Activated naive CD4-positive, alpha-beta T cell treated with Interleukin-2 at 50 U/mL for 16 hours (primary cell): ENCODE measurements around the gene ITGBL1.
"Not testable (repeated sequence)": the region's sequence is repeated elsewhere in the genome, so short reads cannot be mapped to it uniquely, and the experiment has no call there.

Source experiments
- DNase-seq: peaks from one replicate; pipeline ENCODE4 v3.0.0-alpha.2; 2020

ITGBL1 gene

GRCh38 chr13:101514100-101514499 lies 61.6 kb downstream of the ITGBL1 start:
- no peak for DNase-seq

GRCh38 chr13:101514695-101515275 lies 62.3 kb downstream of the ITGBL1 start:
- DNase-seq: no peak

DNA sequence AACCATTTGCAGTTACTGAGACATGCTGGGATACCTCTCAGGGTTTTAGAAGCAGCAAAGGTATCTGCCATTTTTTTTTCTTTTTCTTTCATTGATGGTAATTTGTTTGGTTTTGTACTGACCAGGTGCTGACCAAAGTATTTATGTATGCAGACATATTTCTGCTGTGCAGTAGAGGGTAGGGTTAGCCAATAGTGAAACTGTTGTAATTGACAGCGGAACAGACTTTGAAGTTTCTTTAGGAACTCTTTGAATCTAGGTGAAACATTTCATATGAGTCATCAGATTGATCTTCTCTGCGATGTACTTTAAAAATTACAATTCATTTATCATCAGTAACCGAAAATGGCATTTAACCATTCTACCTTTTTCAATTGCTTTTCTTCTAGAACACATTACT lies 63.0 kb downstream of the ITGBL1 start:
- DNase-seq: no peak

GRCh38 chr13:101516262-101516661 lies 63.8 kb downstream of the ITGBL1 start:
- DNase-seq: no peak

- DNase-seq: peak; percentile 13
These were observed 68.2 kb downstream of the ITGBL1 start for GRCh38 chr13:101520672-101521071.

- DNase-seq: no peak
These were observed 68.9 kb downstream of the ITGBL1 start for GRCh38 chr13:101521371-101521770.

DNA sequence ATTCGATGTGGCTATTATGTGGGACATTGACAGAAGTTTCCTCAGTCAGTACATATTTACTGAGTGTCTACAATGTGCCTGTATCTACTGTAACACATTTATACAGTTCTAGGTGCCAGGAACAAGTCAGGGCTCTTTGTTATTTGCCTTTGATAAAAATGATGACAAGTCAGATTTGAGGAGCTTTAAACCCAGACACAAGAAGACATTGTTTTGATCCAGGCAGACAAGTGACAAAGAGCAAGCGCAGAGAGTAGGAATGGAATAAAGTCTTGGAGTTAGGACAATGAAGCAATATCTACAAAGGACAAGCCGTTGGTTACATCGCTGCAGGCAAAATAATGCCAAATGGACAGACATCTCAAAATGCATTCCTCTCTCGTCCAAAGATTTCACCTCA lies 70.1 kb downstream of the ITGBL1 start:
- DNase-seq: no peak

- DNase-seq: no peak
These were observed 71.0 kb downstream of the ITGBL1 start for GRCh38 chr13:101523154-101524131.

DNA sequence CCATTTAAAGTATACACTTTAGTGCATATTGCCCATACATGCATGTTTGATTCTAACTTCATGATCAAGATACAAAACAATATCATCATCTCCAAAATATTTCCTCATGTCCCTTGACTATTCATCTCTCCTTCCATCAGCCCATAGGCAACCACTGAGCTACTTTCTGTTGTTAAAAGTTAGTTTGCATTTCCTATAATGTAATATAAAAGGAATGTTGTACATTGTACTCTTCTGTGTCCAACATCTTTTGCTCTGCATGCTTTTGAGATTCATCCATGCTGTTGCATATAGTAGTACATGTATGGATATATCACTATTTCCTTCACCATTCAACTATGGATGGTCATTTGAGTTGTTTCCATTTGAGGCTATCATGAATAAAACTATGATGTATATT lies 74.7 kb downstream of the ITGBL1 start:
- DNase-seq: no peak

DNA sequence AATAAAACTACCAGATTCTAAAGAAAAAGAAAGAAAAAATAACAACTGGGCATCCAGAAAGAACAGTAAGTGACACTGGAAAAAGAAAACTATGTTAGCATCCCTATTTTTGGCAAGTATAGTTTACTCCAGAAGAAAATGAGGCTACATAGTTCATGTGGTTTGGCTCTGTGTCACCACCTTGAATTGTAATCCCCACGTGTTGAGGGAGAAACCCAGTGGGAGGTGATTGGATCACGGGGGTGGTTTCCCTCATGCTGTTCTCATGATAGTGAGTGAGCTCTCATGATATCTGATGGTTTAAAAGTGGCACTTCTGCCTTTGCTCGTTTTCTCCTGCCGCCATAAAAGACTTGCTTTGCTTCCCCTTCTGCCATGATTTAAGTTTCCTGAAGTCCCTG lies 76.9 kb downstream of the ITGBL1 start:
- DNase-seq: peak; percentile 28

- no peak for DNase-seq
These were observed 77.8 kb downstream of the ITGBL1 start for GRCh38 chr13:101530293-101530692.

DNA sequence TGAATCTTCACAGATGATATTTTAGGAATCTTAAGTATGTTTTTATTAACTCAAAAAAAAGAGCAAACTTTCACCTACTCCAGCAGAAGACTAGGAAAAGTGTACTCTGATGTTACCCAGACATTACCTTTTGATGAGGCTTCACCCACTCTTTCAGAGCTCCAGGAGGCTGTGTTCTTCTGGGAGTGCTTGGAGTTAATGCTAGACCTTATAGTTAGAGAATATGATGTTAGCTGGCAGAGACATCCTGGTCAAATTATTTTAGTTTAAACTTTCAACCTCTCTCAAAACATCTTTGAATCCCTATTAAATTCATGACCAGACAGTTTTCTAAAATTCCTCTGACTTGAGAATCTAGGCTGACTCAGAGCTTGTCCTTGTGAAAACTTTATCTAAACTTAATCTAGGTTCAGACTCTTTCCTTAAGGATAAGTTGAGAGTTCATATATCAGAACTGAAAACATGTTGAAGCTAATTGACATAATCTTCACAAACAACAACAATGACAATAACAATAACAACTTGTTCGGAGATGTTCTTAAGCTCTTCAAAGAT lies 82.8 kb downstream of the ITGBL1 start:
- no peak for DNase-seq

GRCh38 chr13:101536079-101536478 lies 83.6 kb downstream of the ITGBL1 start:
- DNase-seq: no peak

- DNase-seq: not testable (repeated sequence)
These were observed 92.1 kb downstream of the ITGBL1 start for GRCh38 chr13:101544544-101544943.

DNA sequence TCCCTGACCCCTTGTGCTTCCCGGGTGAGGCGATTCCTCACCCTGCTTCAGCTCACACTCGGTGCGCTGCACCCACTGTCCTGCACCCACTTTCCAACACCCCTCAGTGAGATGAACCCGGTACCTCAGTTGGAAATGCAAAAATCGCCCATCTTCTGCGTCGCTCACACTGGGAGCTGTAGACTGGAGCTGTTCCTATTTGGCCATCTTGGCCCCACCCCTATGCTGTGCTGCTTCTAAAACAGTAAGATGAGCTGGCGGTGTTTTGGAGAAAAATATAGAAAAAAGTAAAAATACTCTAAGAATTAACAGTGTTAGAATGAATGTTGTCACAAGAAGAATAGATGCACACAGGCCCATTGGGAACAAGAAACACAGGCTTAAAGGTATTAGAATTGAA lies 92.5 kb downstream of the ITGBL1 start:
- DNase-seq: no peak

DNA sequence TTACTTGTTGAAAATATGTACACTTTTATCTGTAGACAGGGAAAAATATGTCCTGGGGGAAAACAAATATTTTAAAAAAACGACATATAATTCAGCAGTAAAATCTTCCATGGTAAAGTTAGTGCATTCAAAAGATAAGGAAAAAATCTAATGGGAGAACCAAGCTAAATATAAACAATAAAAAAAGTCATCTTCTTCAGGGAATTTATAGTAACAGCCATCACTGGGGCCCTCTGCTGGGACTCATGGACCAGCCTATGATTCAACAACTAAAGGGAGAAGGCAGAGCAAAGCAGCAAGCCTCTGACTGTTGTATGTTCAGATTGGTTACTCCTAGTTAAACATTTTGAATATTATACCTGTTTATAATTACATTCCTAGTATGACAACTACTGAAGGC lies 93.0 kb downstream of the ITGBL1 start:
- DNase-seq: no peak

GRCh38 chr13:101552286-101552685 lies 99.8 kb downstream of the ITGBL1 start:
- DNase-seq: no peak

- DNase-seq: no peak
These were observed 100.3 kb downstream of the ITGBL1 start for GRCh38 chr13:101552786-101553185.

DNA sequence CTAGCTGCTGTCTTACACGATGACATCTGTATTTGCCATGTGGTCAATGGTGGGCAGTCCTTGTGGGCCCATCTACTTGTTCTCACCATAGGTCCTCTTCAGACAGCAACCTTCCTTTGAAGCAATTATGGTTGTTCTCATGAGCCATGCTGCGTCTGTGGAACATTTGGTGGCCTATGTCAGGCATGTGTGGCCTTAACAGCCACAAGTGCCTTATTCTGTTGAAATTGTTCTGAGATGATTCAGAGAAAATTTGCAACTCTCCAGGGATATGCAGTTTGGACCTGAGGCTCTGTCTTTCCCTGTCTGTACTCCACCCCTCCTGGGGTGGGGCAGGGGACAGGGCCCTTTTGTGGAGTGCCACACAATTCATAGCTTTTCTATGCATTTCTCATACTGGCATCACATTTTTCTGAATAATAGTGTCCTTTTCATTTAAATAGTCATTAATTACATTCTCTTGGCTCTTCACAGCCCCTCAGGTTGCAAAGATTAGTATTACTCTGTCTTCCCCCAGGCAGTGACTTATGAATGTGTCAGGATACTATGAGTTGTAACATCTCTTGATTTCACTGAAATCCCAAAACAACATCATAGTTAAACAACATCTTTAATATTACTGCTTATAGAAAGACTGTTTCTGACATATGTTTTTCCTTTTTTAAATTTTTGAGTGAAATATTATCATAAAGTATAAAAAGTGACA lies 102.1 kb downstream of the ITGBL1 start:
- DNase-seq: no peak

GRCh38 chr13:101555610-101556009 lies 103.1 kb downstream of the ITGBL1 start:
- no peak for DNase-seq

DNA sequence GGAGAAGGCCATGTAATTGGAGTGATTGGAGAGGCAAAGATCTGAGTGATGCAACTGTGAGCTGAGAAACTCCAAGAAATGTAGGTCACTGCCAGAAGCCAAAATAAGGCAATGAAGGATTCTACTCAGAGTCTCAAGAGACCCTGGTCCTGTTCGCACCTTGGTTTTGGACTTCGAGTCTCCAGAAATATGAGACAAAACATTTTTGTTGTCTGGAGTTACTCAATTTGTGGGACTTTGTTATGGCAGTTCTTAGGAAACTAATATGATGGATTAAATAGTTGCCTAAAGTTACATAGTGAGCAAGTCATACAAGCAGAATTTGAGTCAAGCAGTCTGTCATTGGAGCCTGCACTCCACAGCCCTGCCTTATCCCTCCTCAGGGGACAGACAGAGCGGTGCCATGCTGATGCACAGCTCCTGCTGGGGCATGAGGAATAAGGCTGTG lies 104.2 kb downstream of the ITGBL1 start:
- DNase-seq: no peak

DNA sequence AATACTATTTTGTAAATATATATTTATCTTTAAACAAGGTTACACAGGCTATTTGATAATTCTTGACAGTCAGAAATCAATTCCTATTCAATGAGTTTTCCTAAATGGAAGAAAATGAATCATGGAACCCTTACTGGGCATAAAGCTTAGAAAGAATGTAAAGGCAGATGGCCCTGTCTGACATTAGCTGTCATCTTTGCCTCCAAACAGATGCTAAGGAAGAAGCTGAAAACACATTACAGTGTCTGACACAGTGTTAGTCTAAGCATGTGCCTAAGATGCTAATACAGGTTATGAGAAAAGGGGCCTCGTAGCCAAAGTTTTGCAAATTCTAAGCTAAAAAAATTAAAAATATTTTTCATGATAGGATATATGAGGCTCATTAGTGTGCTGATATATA lies 112.8 kb downstream of the ITGBL1 start:
- DNase-seq: no peak

DNA sequence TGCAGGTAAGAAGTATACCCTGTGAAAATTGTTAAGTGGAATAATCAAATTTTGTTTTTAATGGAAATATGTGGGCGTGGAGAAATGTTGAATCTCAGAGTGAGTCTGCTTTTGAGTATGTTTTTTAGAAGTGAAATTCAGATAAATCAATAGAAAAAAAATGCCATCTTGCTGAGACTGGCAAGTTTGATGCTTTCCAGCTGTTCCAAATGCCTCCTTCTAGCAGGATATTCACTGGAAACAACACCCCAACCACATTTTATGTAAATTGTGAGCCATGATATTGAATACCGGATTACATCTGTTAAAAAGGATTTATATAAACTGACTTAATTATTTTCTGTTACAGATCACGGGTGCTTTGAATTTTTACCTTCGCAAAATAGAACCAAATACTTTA lies 115.4 kb downstream of the ITGBL1 start:
- DNase-seq: no peak
